ENCODE data around the gene PSMD5.

Gene PSMD5

DNA sequence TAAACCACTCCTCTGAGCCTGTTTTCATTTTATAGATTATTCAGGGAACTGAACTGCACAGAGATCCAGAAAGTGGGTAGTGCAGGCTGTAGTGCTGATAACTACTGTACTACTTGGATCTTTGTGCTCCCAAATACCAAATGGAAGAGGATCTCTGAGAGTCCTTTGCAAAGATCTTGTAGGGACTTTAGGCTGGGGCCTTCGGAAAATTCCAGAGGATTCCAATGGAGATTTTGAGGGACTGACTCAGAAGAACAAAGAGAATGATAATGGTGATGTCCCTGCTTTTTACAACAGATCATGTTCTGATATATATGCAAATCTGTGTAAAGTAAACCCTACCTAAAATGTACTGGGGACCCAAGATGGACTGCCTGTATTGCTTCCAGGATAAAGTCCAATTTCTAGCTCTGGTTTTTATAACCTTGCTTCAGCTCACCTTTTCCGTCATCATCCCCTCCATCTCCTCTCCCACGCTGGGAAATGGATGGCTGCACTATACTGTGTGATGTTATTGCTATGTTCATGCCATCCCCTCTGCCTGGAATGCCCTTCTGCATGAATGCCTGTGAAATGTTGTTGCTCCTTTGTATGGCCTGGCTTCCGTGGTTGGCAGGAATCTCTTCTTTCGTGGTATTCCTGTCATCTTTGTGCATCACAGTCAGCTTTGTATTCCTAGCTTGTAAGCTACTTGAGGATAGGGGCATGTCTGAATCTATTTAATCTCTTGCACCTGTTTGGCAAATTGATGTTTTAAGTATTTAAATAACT, 9.7 kb upstream of the PSMD5 start:
- Histone ChIP-seq H2AFZ (ENCODE audit: low read depth, low read length, severe bottlenecking) (no peak overlapping the region), H3K27me3 (ENCODE audit: low read length) (no peaks in the 10 kb centered on the region), H3K9me2 (replicated peaks; ENCODE audit: insufficient read depth, low read length) (no peaks in the 10 kb centered on the region), H4K20me1 (ENCODE audit: low read depth, low read length) (no peaks in the 10 kb centered on the region), H3K9ac (ENCODE audit: low read length) (no peak overlapping the region), H3K36me3 (ENCODE audit: low read length) (no peaks in the 10 kb centered on the region), H3F3A (ENCODE audit: insufficient read depth) (peaks cover 24% of the 10 kb centered on the region; the same call in 1 of the 2 replicates), H3K4me2 (ENCODE audit: low read depth, low read length, poor library complexity, severe bottlenecking) (no peak overlapping the region), H3K79me2 (ENCODE audit: insufficient read depth, low read length) (no peaks in the 10 kb centered on the region), H3K9me3 (ENCODE audit: insufficient read depth, low read length) (no peaks in the 10 kb centered on the region), H3K4me3 (ENCODE audit: insufficient read depth, low read length, poor library complexity, severe bottlenecking) (no peak overlapping the region), H3K27ac (ENCODE audit: low read depth, low read length) (no peak overlapping the region)
- no peak for TF ChIP-seq EZH2phosphoT487 (conservative IDR thresholded peaks at IDR 0.05; ENCODE audit: low read length)
- TF ChIP-seq, protein P1, sequence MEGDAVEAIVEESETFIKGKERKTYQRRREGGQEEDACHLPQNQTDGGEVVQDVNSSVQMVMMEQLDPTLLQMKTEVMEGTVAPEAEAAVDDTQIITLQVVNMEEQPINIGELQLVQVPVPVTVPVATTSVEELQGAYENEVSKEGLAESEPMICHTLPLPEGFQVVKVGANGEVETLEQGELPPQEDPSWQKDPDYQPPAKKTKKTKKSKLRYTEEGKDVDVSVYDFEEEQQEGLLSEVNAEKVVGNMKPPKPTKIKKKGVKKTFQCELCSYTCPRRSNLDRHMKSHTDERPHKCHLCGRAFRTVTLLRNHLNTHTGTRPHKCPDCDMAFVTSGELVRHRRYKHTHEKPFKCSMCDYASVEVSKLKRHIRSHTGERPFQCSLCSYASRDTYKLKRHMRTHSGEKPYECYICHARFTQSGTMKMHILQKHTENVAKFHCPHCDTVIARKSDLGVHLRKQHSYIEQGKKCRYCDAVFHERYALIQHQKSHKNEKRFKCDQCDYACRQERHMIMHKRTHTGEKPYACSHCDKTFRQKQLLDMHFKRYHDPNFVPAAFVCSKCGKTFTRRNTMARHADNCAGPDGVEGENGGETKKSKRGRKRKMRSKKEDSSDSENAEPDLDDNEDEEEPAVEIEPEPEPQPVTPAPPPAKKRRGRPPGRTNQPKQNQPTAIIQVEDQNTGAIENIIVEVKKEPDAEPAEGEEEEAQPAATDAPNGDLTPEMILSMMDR (IDR thresholded peaks at IDR 0.05; ENCODE audit: insufficient read depth, low read length, poor library complexity, severe bottlenecking) = no peak

DNA sequence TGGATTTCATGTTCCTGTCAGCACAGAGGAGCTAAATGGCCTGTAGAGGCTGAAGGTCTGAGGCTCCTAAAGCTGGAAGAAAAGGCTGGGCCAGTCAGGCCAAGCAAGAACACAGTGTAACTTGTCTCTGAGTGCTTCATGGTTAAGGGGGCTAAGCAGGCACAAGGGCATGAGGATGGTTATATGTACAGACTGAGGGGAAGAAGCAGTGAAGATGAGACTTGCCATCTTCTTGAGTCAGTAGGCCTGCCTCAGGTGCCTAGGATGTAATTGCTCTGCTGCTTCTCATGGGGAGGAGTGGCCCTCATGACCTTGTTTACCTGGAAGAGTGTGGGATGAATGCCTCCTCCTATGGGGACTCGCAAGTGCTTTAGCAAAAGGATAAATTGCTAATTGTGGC, 8.7 kb upstream of the PSMD5 start:
- Histone ChIP-seq H3K36me3 (ENCODE audit: low read length) (no peaks in the 10 kb centered on the region), H3K9me3 (ENCODE audit: insufficient read depth, low read length) (no peaks in the 10 kb centered on the region), H3F3A (ENCODE audit: insufficient read depth) (peaks cover 24% of the 10 kb centered on the region; the same call in 1 of the 2 replicates), H3K27ac (ENCODE audit: low read depth, low read length) (no peak overlapping the region), H3K79me2 (ENCODE audit: insufficient read depth, low read length) (no peaks in the 10 kb centered on the region), H3K9ac (ENCODE audit: low read length) (no peak overlapping the region), H2AFZ (ENCODE audit: low read depth, low read length, severe bottlenecking) (no peak overlapping the region), H3K27me3 (ENCODE audit: low read length) (no peaks in the 10 kb centered on the region), H3K4me2 (ENCODE audit: low read depth, low read length, poor library complexity, severe bottlenecking) (no peak overlapping the region), H3K4me3 (ENCODE audit: insufficient read depth, low read length, poor library complexity, severe bottlenecking) (no peak overlapping the region), H3K9me2 (replicated peaks; ENCODE audit: insufficient read depth, low read length) (no peaks in the 10 kb centered on the region), H4K20me1 (ENCODE audit: low read depth, low read length) (no peaks in the 10 kb centered on the region)
- TF ChIP-seq EZH2phosphoT487 (conservative IDR thresholded peaks at IDR 0.05; ENCODE audit: low read length) = no peak
- TF ChIP-seq, protein P1 (IDR thresholded peaks at IDR 0.05; ENCODE audit: insufficient read depth, low read length, poor library complexity, severe bottlenecking) = no peak

DNA sequence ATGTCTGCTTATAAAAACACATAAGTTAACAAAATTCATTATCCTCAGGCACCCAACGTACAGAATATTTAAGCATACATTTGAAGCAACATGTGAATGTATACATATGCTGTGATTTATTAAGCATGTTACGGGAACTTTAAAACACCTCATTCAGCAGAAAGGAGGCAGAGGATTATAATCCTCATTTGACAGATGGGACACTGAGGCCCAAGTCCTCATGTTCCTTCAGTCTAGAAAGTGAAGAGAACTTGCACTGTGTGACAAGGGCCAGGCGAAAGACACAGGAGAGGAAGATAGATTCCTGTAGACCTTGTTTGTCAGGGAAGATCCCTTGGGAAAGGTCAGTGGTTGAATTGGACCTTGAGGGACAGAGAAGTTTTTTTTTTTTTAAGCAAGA, 7.6 kb upstream of the PSMD5 start:
- H3K36me3 ChIP-seq (ENCODE audit: low read length) = no peaks in the 10 kb centered on the region
- no peaks in the 10 kb centered on the region for H4K20me1 ChIP-seq (ENCODE audit: low read depth, low read length)
- no peaks in the 10 kb centered on the region for H3K9me2 ChIP-seq (replicated peaks; ENCODE audit: insufficient read depth, low read length)
- H3K4me3 ChIP-seq (ENCODE audit: insufficient read depth, low read length, poor library complexity, severe bottlenecking) = no peak overlapping the region
- H3K27ac ChIP-seq (ENCODE audit: low read depth, low read length) = no peak overlapping the region
- no peak overlapping the region for H2AFZ ChIP-seq (ENCODE audit: low read depth, low read length, severe bottlenecking)
- no peaks in the 10 kb centered on the region for H3K9me3 ChIP-seq (ENCODE audit: insufficient read depth, low read length)
- TF ChIP-seq, protein P1 (IDR thresholded peaks at IDR 0.05; ENCODE audit: insufficient read depth, low read length, poor library complexity, severe bottlenecking) = no peak
- TF ChIP-seq EZH2phosphoT487 (conservative IDR thresholded peaks at IDR 0.05; ENCODE audit: low read length) = no peak
- H3F3A ChIP-seq (ENCODE audit: insufficient read depth) = peaks cover 23% of the 10 kb centered on the region; the same call in 1 of the 2 replicates
- no peaks in the 10 kb centered on the region for H3K79me2 ChIP-seq (ENCODE audit: insufficient read depth, low read length)
- H3K27me3 ChIP-seq (ENCODE audit: low read length) = no peaks in the 10 kb centered on the region
- H3K4me2 ChIP-seq (ENCODE audit: low read depth, low read length, poor library complexity, severe bottlenecking) = no peak overlapping the region
- no peak overlapping the region for H3K9ac ChIP-seq (ENCODE audit: low read length)

Data from SU-DHL-6 (cell line).